ENCODE results near the gene ZNF445.

DNA sequence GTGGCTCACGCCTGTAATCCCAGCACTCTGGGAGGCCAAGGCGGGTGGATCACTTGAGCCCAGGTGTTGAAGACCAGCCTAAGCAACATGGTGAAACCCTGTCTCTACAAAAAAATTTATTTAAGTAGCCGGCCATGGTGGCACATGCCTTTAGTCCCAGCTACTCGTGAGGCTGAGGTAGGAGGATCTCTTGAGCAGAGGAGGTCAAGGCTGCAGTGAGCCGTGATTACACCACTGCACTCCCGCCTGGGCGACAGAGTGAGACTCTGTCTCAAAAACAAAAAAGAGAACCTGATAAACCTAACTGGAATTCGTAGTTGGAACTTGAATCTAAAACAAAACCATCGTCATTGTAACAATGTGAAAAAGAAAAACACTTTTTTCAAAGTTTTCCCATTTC is 81.8 kb downstream of the ZNF445 start:
- TF ChIP-seq, protein P1, sequence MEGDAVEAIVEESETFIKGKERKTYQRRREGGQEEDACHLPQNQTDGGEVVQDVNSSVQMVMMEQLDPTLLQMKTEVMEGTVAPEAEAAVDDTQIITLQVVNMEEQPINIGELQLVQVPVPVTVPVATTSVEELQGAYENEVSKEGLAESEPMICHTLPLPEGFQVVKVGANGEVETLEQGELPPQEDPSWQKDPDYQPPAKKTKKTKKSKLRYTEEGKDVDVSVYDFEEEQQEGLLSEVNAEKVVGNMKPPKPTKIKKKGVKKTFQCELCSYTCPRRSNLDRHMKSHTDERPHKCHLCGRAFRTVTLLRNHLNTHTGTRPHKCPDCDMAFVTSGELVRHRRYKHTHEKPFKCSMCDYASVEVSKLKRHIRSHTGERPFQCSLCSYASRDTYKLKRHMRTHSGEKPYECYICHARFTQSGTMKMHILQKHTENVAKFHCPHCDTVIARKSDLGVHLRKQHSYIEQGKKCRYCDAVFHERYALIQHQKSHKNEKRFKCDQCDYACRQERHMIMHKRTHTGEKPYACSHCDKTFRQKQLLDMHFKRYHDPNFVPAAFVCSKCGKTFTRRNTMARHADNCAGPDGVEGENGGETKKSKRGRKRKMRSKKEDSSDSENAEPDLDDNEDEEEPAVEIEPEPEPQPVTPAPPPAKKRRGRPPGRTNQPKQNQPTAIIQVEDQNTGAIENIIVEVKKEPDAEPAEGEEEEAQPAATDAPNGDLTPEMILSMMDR (conservative IDR thresholded peaks at IDR 0.05; ENCODE audit: low read length) = no peak
- TF ChIP-seq EZH2phosphoT487 (IDR thresholded peaks at IDR 0.05; ENCODE audit: borderline replicate concordance) = no peak
